HepG2 (cell line): Measurements from ENCODE around the gene NECAB2. TPM values are rescaled to one million over a fixed set of nuclear protein-coding genes. Genes with fewer than 3 reads are reported as not detected.

Experiments used
- AKNA ChIP-seq: sonication (generic); formaldehyde crosslinking; IDR thresholded peaks from 2 replicates; pipeline ENCODE4 v1.4.0; 2020; ENCODE audit warnings: missing genetic modification reagents, borderline replicate concordance
- KDM5B ChIP-seq: sonication (generic); formaldehyde crosslinking; IDR thresholded peaks from 2 replicates; pipeline ENCODE4 v1.4.0; 2020; ENCODE audit warnings: missing genetic modification reagents, mild to moderate bottlenecking, borderline replicate concordance
- REST ChIP-seq, 2 experiments: IDR thresholded peaks; 2 replicates each; pipeline ENCODE4 v1.6.1; 2011 to 2012; ENCODE audit warnings: low read length in 2 of 2, borderline replicate concordance in 1 of 2, low read depth in 1 of 2, mild to moderate bottlenecking in 1 of 2, moderate library complexity in 1 of 2
- RFX3 ChIP-seq: IDR thresholded peaks from 2 replicates; pipeline ENCODE4 v1.6.1; 2016; ENCODE audit warnings: missing biosample characterization, missing genetic modification reagents
- RXRB ChIP-seq: IDR thresholded peaks from 2 replicates; pipeline ENCODE4 v1.6.1; 2016; ENCODE audit warnings: borderline replicate concordance, missing genetic modification reagents, missing compliant biosample characterization
- SAFB2 ChIP-seq: sonication (generic); formaldehyde crosslinking; IDR thresholded peaks from 2 replicates; pipeline ENCODE4 v1.5.1; 2020; ENCODE audit warnings: missing genetic modification reagents, low read depth, mild to moderate bottlenecking, borderline replicate concordance
- SRSF4 ChIP-seq: fragments of 200-400 bp; formaldehyde crosslinking; IDR thresholded peaks from one replicate; pipeline ENCODE4 v1.6.1; 2018; ENCODE audit warnings: mild to moderate bottlenecking, low read depth, low read length, moderate library complexity; ENCODE audit not compliant: poor library complexity, severe bottlenecking
- TEAD3 ChIP-seq: optimal IDR thresholded peaks from 2 replicates; pipeline ENCODE3; 2016; ENCODE audit warnings: borderline replicate concordance
- ZFP62 ChIP-seq: sonication (generic); formaldehyde crosslinking; IDR thresholded peaks from 2 replicates; pipeline ENCODE4 v1.4.0; 2020; ENCODE audit warnings: missing genetic modification reagents
- ZNF280D ChIP-seq: sonication (generic); formaldehyde crosslinking; IDR thresholded peaks from 2 replicates; pipeline ENCODE4 v1.5.1; 2020; ENCODE audit warnings: mild to moderate bottlenecking, missing genetic modification reagents
- ZNF530 ChIP-seq: sonication (generic); formaldehyde crosslinking; IDR thresholded peaks from 2 replicates; pipeline ENCODE4 v1.5.0; 2020; ENCODE audit warnings: low read depth, mild to moderate bottlenecking, missing genetic modification reagents
- ZNF674 ChIP-seq: sonication (generic); formaldehyde crosslinking; IDR thresholded peaks from 2 replicates; pipeline ENCODE4 v1.5.0; 2020; ENCODE audit warnings: low read depth, mild to moderate bottlenecking, missing genetic modification reagents
- ZNF691 ChIP-seq: sonication (generic); formaldehyde crosslinking; IDR thresholded peaks from 2 replicates; pipeline ENCODE4 v1.4.0; 2020; ENCODE audit warnings: missing genetic modification reagents, low read depth, mild to moderate bottlenecking, borderline replicate concordance
- ZNF747 ChIP-seq: sonication (generic); formaldehyde crosslinking; IDR thresholded peaks from 2 replicates; pipeline ENCODE4 v1.8.1; 2023; ENCODE audit warnings: missing genetic modification reagents, mild to moderate bottlenecking, borderline replicate concordance
- ZNF761 ChIP-seq: sonication (generic); formaldehyde crosslinking; conservative IDR thresholded peaks from 2 replicates; pipeline ENCODE4 v1.4.0; 2020; ENCODE audit warnings: mild to moderate bottlenecking, missing genetic modification reagents
- polyA plus RNA-seq, 8 experiments: library from polyadenylated mRNA; depleted of rRNA in 3 of 8; stranded (reverse) in 7 of 8; unstranded in 1 of 8; fragments of >200 nt; fragmentation: Illumina TruSeq in 4 of 8; extraction: Trizol in 4 of 8; gene quantifications; 2 replicates each; pipeline versions ENCODE4 v1.2.1 to v1.2.3, GENCODE V29; 2011 to 2016; ENCODE audit warnings: low read depth in 4 of 8, missing spikeins in 1 of 8, mixed read lengths in 1 of 8; ENCODE audit not compliant: insufficient read depth in 1 of 8
- total RNA-seq, 5 experiments: library from RNA; depleted of rRNA; stranded (reverse); fragments of >200 nt; fragmentation: Illumina TruSeq; extraction: Trizol; gene quantifications; 2 replicates each; pipeline ENCODE4 v1.2.3, GENCODE V29; 2016; ENCODE audit warnings: low read depth in 1 of 5

The NECAB2 gene
- total and polyA plus RNA-seq, 2 of the 13 experiments (the other 11 are each of a cell fraction or from before 2014, with no cell fraction given), result 0.21 to 0.49 TPM

- TF ChIP-seq ZNF280D (CRISPR knock-in tag) (peak; percentile 86; the same call in 1 of the 2 replicates), ZNF674 (no peak), RFX3 (CRISPR knock-in tag) (peak; percentile 41; the same call in 1 of the 2 replicates), AKNA (CRISPR knock-in tag) (no peak), ZFP62 (CRISPR knock-in tag) (no peak), SAFB2 (CRISPR knock-in tag) (no peak), ZNF530 (CRISPR knock-in tag) (no peak), ZNF691 (CRISPR knock-in tag) (peak; percentile 79), ZNF761 (CRISPR knock-in tag) (no peak; the same call in 1 of the 2 replicates), SRSF4 (no peak), ZNF747 (CRISPR knock-in tag) (peak; percentile 92; the same call in 1 of the 2 replicates), TEAD3 (CRISPR knock-in tag) (peak; percentile 96), REST (IDR thresholded peaks at IDR 0.05; ENCODE audit: borderline replicate concordance in 1 of 2, low read depth in 1 of 2, low read length in 2 of 2) (peak in 1 of 2 experiments; percentile 80; a peak in 2 of 4 replicates), KDM5B (CRISPR knock-in tag) (peak; percentile 35; the same call in 1 of the 2 replicates), RXRB (CRISPR knock-in tag) (peak; percentile 100)
Observed at GRCh38 chr16:83942815-83943515, 25.1 kb upstream of the NECAB2 start (continued).
